HS-5 (cell line): ENCODE data around the gene VNN1.
A peak's percentile ranks its signal among the peaks of the same experiment; 100 is the strongest.
"Not testable (repeated sequence)": the region's sequence is repeated elsewhere in the genome, so short reads cannot be mapped to it uniquely, and the experiment has no call there.

Experiments used
- DNase-seq: peaks from one replicate; pipeline ENCODE4 v3.0.0-alpha.2; 2012; ENCODE audit warnings: low read depth

VNN1 gene

DNA sequence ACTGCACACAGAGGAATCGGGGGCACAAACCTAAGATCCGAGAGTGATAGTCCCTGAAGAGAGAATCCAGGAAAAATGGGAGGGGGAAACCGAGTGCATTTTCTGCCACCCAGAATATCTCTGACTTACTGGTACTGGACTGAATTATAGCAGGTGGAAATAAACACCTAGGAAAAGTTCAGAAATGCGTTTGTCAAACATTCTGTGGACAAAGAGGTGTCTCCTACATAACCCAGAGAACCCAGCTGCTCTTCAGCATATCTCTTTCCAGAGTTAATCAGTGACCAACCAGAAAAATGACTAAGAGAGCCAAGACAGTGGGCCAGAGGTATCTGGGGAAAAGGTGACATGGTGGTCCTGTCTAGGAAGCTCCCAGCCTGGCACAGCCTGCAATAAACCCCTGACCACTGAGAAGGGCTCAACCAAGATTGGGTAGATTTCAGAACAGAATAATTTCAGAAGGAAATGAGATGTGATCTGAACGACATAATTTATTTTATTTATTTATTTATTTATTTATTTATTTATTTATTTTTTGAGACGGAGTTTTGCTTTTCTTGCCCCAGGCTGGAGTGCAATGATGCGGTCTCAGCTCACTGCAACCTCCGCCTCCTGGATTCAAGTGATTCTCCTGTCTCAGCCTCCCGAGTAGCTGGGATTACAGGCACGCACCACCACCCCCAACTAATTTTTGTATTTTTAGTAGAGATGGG, 6.0 kb upstream of the VNN1 start:
- DNase-seq = no peak

DNA sequence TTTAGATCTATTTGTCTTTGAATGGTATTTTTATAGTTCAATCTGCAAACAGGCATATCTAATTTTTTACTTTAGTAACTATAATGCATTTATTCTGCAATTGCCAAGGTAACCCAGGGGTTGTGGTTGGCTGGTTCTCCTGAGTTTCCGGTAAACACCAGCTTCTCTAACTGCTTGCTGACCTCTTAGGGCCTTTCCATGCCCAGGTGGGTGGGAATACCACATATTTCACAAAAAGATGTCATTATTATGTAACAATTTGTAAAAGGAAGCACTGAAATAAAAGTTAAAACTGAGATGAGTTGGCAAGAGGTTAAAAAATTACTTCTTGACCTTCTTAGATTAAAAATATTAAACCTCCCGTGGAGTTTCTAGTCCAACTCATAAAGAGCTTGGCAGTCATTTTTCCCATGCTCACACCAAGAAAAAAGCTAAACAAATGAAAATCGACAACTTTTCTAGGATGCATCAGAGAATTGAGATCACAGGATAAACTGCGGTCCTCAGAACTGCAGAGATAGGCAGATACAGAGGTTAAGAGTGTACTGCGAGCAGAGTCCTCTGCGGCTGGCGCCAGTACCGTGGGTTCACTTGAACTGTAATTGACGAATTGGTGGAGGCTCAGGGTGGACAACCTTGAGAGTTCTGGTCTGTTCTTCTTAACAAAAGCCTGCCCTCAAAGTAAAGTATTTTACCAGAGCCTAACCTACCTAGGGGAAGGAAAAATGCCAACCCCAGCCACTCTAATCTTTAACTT, 2.2 kb upstream of the VNN1 start:
- DNase-seq = no peak

DNA sequence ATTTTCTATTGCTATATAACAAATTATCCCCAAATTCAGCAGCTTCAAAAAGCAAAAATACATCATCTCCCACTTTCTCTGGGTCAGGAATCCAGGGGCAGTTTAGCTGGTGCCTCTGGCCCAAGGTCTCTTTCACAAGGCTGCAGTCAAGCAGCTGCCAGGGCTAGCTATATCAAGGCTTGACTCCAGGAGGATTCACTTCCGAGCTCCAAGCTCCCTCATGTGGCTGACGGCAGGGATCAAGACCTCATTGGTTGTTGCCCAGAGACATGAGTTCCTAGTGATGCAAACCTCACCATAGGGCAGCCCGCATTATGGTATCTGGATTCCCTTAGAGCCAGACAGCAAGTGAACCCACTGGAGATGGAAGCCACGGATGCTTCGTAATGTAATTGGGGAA, 1.3 kb upstream of the VNN1 start:
- DNase-seq = no peak

DNA sequence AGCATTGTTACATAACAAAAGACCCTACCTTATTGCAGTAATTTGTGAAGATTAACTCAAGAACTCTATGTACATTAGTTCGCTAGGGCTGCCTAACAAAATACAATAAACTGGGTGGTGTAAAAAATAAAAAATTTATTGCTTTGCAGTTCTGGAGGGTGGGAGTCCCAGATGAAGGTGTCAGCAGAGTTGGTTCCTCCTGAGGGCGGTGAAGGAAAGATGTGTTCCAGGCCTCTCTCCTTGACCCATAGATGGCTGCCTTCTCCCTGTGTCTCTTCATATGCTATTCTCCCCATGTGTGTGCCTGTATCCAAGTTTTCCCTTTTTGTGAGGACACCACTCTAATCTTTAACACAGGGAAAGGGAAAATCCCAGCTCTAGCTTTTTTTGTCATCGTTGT, 305 bp upstream of the VNN1 start:
- no peak for DNase-seq

DNA sequence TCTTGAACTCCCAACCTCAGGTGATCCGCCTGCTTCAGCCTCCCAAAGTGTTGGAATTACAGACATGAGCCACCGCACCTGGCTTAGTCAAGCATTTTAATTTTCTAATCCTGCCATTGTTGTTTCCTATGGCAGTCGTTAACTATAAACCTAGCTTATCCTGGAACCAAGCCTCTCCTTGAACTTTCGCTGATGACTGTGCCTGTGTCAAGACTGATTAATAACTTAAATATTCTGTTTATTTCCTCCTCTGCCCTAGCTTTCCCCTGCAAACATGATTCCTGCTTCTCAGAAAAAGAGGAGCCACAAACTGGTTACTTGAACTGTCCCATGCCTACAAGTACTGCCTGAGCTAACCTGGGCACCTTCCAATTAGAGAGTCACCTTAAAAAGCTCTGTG, 1.5 kb downstream of the VNN1 start:
- peak; percentile 56 for DNase-seq

DNA sequence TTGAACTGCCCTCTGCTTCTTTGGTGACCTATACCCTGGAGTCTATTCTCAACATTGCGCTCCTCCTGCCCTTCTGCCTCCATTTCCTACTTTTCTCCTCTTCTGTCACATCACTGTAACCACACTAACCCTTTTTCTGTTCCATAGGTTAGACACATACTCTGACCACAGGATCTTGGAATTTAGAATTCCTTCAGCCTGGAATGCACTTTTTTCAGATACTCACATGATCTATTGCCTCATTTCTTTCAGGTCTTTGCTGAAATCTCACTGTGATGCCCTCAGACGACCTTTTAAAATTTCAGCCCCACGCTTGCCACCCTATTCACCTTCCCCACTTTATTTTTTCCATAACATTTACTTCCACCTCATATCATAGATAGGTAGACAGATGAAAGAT, 5.1 kb downstream of the VNN1 start:
- no peak for DNase-seq

DNA sequence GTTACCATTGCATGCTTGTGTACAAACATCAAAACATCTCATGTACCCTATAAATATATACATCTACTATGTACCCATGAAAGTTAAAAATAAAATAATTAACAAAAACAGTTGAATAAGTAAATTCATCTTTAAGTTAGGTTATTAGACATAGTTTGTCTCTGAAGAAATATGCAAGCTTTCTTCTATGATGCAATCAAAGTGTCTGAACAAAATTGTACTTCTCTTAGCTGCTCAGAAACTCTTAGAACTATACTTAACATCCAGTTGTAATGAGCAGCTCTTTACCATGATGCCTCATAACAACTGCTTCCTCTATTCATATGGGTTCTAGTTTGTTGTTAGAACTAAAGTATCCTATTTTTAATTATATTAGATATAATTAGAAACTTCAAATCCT, 5.9 kb downstream of the VNN1 start:
- DNase-seq = no peak

DNA sequence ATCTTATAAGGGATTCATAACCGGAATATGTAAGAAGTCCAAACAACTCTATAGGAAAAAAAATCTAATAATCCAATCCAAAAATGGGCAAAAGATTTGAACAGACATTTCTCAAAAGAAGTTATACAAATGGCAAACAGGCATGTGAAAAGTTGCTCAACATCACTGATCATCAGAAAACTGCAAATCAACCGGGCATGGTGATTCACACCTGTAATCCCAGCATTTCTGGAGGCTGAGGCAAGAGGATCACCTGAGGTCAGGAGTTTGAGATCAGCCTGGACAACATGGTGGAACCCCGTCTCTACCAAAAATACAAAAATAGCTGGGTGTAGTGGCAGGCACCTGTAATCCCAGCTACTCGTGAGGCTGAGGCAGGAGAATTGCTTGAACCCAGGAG, 7.1 kb downstream of the VNN1 start:
- DNase-seq = not testable (repeated sequence)

DNA sequence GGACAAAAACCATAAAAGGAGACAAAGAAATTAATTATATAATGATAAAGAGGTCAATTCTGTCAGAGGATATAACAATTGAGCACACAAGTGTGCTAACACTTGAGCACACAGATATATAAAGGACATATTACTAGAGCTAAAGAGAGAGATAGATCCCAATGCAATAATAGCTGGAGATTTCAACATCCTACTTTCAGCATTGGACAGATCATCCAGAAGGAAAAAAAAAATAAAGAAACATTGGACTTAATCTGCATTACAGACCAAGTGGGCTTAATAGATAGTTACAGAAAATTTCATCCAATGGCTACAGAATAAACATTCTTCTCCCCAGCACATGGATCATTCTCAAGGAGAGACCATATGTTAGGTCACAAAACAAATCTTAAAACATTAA, 9.9 kb downstream of the VNN1 start:
- no peak for DNase-seq

DNA sequence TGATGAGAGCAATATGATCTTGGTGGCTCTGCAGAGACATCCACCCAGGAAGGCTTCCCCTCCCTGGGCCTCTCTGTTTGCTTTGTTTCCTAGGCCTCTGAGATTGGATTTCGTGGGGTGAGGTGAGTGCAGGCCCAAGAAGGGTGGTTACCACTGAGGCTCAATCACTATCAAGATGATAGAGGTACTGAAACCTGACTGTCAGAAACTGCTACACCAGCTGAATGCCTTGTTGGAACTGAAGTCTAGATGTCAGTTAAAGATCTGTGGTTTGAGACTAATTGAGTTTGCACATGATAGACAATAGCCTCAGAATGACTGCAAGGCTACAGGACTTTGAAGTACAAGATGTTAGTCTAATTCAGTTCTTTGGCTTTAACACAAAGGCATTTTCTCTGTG, 15.2 kb downstream of the VNN1 start:
- no peak for DNase-seq

DNA sequence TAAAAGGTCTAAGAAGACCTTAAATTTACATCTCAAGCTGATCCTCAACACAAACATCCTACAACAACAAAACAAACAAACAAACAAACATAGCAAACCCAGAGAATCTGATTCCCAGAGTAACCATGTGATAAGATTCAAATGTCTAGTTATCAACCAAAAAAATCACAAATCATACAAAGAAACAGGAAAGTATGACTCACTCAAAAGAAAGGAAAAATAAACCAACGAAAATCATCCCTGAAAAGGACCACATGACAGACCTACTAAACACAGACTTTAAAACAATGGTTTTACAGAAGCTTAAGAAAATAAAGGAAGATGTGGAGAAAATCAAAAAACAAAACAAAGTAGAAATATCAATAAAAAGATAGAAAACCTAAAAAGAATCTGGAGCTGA, 18.1 kb downstream of the VNN1 start:
- DNase-seq = no peak

DNA sequence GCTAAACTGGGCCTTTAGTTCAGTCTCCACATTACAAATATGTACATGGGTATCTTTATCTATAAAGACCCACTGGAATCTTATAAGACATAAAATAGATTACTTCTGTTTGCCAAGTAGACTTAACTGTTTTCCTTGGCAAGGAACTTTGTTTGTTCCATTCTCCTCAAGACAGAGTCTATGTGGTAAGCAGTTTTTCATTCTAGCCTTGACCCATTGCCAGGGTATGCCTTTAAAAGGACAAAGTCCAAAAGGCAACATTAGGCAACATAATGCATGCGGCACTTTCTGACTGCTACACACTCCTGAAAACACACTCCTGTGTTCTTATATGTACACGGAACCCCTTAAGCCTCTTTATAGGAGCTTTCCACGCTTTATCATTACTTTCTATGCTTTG, 20.4 kb downstream of the VNN1 start:
- DNase-seq = no peak

DNA sequence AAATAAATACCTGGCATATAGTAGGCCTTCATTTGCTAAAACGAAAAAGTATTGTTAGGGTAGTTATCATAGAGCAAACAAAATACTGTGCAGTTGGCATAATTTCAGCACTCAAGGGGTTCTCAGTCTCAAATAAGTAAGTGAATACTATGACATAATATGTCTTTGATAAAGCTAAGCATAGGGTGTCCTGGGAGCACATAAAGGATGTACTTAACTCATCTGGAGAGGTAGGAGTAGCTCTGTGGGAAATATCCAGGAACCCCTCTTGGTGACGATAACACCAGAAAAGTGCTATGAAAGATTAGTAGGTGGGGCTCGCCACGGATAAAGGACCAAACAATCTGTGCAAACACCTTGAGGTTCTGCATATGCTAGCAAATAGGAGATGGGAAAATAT, 23.2 kb downstream of the VNN1 start:
- DNase-seq = no peak

DNA sequence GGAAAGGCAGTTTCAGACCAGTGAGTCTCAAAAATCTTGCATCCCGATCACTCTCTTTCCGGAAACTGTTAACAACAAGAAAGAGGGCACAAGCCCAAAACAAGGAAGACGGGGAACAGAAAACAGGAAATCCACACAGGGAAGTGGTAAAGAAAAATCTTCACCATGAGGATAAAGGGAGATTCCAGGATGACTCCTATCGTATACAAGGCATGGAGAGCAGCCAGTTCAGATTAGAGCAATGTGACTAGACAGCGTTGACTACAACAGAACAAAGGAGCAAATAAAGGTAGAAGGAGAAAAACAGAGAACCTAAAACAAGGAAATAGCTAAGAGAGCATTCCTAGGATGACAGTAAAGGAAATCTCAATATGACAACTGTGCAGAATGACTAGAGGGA, 26.5 kb downstream of the VNN1 start:
- peak; percentile 53 for DNase-seq

DNA sequence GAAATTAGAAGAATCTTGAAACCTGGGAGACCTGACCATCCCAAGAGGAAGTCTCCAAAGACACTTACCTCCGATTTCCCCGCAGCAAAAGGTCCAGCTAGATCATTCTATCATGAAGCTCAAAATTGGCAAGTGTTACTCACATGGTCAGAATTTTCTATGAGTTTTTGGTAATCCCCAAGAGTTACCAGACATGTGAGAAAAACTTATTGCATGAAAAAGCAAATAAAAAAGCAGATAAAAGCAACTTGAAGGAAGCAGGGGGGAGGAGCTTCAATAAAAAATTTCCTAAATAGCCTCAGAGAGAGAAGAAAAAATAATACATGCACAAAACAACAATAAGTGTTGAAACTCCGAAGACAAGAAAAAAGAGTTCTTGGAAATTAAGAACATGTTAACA, 27.3 kb downstream of the VNN1 start:
- no peak for DNase-seq

DNA sequence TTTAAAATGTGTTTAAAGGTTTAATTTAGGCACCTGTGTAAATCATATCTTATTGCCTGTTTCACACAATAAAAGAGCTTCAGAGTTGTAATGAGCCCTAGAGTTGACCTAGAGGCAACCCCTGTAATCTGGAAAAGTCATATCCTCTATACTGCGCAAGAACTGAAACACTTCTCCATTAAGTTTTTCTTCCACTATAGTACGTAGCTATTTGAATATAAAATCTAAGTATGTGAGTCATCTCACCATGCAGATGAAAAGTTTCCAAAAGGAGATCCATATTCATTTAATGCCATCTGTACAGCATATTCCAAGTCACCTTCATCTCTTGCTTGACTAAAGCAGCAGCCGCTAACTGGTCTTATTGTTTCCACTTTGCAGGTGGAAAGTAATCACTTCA, 28.8 kb downstream of the VNN1 start:
- DNase-seq = no peak

DNA sequence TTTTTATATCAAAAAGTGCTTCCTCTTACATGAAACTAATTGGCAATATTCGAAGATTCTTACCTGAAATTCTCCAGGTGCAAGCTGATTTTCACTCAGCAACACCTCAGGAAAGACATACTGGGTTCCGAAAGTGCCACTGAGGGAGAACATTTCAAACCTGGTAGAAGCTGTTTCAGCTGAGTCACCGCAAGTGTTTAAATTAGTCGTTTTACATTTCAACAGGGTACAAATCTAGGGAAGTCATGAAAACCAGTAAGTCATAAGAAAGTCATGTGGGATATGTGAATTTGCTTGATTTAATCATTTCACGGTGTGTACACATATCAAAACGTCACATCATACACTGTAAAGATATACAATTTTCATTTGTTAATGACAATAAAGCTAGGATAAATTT, 29.6 kb downstream of the VNN1 start:
- no peak for DNase-seq

DNA sequence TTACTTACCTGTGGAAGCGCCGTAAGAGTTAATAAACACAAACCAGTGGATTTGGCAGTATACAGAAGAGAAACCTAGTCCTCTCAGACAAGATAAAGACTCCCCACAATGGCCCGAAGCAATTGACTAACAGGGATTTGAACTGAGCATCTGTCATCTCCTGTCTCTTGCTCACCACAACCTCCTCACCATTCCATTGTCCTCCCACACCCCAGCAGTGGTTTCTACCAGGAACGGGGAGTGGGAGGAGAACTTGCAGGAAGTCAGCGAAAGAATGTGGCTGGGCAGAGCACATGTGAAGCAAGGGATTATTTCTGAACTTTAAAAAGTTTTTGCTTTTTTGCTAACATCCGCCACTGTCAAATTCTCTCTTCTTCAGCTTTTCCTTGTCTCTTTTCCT, 30.3 kb downstream of the VNN1 start:
- no peak for DNase-seq

DNA sequence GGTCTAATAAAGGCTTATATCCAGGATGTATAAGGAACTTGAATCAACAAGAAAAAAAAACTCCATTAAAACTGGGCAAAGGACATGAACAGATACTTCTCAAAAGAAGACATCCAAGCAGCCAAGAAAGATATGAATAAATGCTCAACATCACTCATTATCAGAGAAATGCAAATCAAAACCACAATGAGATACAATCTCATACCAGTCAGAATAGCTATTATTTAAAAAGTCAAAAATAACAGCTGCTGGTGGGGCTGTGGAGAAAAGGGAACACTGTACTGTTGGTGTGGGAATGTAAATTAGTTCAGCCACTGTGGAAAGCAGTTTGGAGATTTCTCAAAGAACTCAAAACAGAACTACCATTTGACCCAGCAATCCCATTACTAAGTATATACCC, 34.8 kb downstream of the VNN1 start:
- not testable (repeated sequence) for DNase-seq

DNA sequence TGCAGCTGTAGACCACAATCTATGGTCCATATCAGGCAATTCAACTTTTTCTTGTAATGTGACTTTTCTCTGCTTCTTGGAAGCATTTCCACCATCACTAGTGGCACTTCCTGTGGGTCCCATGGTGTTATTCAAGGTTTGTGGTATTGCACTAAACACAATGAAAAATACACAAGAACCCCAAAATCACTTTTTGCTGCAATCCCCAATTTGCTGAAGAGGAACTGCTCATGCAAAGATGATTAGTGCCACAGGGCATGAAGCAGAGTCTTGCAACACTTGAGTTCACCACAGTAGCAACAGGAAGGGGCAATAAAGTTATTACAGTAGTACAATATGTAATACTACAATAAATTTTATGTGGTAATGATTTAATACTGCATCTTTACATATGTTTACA, 38.1 kb downstream of the VNN1 start:
- DNase-seq = no peak

DNA sequence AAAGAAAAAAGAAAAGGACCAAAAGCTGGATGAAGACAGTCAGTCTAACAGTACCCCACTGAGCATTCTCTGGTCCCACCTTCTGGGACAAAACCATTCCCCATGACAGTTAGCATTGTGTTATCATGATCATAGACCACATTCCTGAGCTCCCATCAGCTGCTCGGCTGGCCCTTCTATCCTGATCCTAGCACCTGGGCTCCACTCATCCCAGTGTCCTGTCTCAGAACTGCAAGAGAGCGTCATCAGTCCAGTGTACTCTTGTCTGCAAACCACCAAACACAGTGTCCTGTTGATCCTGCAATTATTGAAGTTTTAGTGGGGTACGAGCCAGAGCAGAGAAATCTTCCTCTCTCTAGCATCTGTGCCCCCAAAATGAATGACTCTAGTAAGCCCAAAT, 38.9 kb downstream of the VNN1 start:
- no peak for DNase-seq

DNA sequence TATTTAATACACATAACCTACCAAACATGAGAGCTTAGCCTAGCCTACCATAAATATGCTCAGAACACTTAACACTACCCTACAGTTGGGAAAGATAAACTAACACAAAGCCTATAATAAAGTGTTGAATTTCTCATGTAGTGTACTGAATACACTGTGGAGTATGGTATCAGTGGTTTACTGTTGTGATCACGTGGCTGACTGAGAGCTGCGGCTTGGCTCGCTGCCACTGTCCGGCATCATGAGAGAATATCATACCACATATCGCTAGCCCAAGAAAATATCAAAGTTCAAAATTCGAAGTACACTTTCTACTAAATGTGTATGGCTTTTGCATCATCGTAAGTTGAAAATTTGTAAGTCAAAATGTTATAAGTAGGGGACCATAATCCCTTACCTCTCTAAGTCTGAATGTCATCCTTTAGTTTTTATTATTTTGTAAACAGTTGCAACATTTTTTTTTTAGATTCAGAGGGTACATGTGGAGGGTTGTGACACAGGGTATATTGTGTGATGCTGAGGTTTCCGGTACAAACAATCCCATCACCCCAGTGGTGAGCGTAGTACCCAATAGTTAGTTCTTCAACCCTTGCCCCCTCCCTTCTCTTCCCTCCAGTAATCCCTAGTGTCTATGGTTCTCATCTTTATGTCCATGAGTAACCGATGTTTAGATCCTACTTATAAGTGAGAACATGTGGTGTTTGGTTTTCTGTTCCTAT, 40.3 kb downstream of the VNN1 start:
- DNase-seq = no peak

DNA sequence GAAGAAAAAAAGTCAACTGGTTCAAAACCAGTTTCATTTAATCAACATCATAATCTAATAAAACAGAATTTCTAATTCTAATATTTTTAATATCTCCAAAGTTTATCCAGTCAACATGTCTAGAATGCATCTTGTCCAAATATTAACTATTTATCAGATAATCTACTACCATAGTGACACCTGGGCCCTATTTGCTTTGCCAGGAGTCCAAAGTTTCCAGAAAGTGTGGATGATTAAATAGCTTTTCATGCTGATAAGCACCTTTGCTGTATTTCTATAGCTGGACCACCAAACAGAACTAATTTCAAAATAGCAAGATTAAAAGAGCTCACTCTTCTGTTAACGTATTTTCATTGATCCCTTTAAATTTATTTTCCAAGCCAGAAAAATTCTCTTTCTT, 42.6 kb downstream of the VNN1 start:
- no peak for DNase-seq
